Measurements from ENCODE around the gene USP30.

Gene USP30

DNA sequence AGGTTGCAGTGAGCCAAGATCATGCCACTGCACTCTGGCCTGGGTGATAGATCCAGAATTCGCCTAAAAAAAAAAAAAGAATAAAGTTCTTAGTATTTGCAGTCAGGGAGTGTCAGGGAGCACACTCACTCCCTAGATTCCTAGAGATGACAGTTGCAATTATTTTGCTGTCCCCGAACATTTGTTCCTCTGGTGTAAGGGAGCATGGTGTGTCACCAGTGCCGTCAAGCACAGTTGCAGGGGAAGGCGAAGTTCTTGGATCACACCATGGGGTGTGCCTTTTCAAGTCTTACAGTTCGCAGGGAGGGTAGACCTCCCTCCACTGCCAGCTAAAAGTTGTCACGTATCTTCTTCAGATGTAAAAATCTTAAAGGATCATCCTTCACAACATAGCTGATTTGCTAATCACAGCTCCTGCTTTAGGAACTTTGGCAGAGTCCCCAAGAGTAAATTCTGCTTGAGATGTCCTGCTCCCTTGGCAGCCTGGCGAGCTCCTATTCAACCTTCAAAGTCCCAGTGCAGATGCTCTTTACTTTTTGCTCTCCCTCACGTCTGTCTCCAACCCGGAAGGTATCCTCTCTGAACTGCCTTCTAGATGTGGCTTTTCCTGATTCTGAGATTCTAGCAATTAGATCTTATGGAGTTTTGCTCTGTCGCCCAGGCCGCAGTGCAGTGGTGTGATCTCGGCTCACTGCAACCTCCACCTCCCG, 75.3 kb downstream of the USP30 start:
- DNase-seq (ENCODE audit: low read depth), result no peak

DNA sequence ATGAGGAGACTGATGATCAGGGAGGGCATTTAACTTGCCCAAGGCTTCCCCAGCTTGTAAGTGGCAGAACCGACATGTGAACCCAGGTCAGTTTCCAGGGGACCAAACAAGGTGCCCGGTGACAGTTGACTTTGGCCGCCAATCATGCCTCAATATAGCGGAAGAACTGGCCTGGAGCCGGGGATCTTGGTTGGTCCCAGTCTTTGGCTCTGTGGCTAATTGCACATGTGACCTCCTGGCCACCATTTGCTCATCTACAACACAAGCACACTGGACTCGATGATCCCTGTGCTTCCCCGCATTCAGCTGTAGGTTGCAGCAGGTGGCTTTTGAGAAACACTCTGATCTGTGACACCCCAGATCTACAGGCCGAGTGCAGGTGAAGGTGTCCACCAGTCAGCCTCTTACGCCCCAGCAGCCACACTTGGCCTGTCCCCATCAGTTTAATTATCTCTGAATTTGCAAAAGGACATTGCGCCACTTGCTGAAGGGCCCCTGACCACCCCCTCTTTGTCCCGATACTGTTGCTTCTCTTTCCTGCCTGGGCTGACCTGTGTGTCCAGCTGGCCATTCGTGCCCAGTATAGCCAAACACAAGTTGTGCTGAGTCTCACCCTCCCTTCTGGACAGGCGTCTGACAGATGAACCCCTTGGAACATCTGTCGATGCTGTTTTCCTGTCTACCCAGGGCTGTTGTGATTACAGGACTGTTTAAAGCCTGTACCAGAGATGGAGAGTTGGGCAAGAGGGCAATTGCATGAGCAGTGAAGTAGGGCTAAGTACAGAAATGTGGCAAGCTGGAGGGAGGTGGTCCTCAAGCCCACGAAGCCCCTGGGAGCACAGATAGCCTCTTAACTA, 78.1 kb downstream of the USP30 start:
- DNase-seq (ENCODE audit: low read depth), result no peak

DNA sequence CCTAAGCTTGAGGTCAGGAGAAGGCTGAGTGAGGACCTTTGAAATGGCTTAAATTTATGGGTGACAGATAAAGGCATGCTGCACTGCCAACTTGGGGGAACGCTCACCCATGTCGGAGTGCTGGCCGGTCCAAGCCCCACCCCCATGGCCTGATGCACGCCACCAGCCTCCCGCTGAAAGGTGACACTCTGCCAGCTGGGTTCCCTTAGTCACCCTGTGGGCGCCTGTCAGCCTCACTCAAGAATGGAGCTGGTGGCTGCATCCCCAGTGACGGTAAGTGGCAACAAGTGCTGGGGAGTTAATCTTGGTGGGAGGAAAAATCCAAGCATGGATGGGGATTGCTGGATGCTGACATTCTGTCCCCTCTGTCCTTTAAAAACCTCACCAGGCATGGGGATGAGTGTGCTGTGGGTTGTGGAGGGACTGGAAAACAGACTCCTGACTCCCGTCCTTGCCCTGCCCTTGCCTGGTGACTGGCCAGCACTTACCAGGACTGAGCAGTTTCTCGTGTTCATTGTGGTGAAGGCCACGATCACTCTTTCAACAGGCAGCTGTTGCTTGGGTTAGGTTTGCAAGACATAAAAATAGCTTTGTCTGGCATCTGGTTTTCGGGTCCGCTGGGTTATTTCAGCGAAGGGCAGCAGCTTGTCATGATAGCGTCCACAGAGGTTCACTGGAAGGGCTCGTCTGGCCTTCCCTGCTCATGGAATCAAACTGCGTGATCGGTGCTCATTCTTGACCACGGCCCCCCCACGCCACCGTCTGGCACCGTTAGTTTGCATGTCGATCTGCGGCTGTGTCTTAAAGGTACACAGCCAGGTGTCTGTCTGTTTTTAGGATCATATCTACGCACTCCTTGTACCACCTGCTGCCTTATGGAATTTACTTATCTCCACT, 79.0 kb downstream of the USP30 start:
- DNase-seq (ENCODE audit: low read depth), result no peak

DNA sequence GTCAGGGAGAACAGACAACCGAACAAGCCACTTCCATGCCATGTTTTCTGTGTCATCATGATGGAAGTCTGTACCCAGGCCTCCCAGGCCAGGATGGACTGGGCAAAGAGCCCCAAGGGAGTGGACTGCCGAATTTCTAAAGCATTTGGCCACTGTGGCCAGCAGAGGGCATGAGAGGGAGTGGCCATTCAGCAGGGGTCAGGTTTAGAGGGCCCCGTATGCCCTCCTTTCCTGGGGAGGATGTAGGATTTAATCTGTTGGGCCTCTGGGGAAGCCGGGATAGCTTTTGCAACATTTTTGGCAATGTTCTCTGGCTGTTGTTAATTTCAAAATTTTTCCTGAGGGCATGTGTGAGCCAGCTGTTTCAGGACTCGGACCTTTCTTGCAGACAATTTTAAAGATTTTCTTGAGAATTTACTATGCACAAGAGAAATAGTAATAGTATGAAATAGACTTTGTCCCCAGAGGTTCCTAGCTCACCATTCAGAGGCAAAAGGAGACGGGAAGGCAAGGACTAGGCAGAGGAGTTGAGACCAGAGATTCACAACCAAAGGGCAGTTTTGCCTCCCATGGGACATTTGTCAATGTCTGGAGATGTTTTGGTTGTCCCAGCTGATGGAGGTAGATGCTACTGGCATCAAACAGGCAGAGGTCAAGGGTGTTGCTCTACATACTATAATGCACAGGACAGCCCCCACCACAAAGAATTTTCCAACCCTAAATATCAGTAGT, 82.0 kb downstream of the USP30 start:
- DNase-seq (ENCODE audit: low read depth), result no peak

DNA sequence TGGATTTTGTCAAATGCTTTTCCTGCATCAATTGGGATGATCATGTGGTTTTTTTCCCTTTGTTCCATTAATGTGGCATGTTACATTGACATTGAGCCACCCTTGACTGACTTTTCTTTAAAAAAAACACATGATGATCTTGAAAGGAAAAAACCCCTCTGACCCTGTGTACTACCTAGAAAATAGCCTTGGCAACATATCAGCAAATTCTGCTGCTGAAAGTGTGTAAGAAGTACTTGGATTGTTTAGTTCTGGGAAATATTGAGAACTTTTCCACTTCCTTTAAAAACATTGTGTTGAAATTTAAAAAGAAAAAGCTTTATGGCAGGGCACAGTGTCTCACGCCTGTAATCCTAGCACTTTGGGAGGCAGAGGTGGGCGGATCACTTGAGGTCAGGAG, 84.7 kb downstream of the USP30 start:
- no peak for DNase-seq (ENCODE audit: low read depth)
